ENCODE results near the gene GPR15. TPM values are rescaled to one million over a fixed set of nuclear protein-coding genes. Genes with fewer than 3 reads are reported as not detected.

Gene GPR15
- total RNA-seq: not detected in 2 replicates
- polyA plus RNA-seq (2012): not detected

DNA sequence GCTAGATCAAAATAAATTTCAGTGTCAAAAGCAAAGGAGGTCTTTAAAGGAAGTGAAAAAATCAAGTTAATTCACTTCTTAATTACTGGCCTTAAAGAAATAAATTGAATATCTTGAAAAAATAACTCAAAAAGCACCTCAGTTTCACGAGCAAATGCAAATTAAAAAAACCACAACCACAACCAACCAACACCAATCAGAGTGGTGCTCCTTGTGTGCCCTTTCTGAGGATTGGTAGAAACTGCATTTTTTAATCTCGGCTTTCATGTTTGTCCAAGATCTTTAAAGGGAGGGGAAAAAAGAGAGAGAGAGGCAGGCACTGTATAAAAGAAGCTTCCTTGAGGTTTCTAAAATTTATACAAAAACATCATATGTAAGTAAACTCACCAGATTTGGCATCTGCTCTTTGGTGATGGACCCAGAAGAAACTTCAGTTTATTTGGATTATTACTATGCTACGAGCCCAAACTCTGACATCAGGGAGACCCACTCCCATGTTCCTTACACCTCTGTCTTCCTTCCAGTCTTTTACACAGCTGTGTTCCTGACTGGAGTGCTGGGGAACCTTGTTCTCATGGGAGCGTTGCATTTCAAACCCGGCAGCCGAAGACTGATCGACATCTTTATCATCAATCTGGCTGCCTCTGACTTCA lies at the start of gene GPR15:
GPR15 (plus strand) TSS at position 357 of the 653 bp plus-strand sequence; CDS start at position 413, 56 bp downstream.
- DNase-seq (ENCODE audit: low read depth): no peak

GRCh38 chr3:98482717-98483482 lies 48.9 kb upstream of the GPR15 start:
- no peak for DNase-seq (ENCODE audit: low read depth)

DNA sequence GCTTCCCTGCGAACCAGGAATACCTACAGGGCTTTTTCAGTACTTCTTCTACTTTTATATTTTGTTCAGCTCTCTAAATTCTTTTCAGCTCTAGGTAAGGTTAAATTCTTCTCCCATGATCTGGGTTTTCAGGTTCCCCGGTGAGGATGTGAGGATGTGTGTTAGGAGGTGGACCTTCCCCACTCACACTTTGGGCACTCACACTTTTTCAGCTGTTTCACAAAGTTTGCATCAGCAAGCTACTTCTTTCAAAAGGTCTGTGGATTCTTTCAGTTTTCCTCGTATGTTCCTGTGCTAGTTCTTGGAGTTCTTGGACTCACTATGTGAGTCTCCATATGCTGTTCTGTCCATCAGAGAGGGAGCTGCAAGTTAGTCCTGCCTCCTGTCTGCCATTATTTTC lies 48.2 kb upstream of the GPR15 start:
- no peak for DNase-seq (ENCODE audit: low read depth)

DNA sequence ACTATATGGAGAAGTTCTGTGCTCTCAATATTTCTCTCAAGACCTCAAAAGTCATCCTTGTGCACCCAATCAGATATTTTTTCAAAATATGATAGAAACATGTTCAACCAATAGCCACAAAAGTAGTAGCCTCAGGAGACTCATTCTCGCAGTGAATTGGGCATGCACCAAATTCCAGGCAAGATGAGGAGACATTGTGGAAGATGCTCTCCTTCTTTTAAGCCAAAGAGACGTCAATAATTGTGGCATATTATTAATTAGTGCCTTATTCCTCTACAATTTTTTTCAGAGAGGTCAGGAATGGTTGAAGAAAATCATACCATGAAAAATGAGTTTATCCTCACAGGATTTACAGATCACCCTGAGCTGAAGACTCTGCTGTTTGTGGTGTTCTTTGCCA lies 34.4 kb upstream of the GPR15 start, which contains the start of gene OR5K2:
OR5K2 (plus strand) TSS at position 301 of the 400 bp plus-strand sequence; CDS start at position 301, 0 bp downstream.
- DNase-seq (ENCODE audit: low read depth): no peak

GRCh38 chr3:98500019-98500418 lies 31.8 kb upstream of the GPR15 start:
- no peak for DNase-seq (ENCODE audit: low read depth)

- no peak for DNase-seq (ENCODE audit: low read depth)
These were observed 30.5 kb upstream of the GPR15 start for GRCh38 chr3:98501270-98501669.

DNA sequence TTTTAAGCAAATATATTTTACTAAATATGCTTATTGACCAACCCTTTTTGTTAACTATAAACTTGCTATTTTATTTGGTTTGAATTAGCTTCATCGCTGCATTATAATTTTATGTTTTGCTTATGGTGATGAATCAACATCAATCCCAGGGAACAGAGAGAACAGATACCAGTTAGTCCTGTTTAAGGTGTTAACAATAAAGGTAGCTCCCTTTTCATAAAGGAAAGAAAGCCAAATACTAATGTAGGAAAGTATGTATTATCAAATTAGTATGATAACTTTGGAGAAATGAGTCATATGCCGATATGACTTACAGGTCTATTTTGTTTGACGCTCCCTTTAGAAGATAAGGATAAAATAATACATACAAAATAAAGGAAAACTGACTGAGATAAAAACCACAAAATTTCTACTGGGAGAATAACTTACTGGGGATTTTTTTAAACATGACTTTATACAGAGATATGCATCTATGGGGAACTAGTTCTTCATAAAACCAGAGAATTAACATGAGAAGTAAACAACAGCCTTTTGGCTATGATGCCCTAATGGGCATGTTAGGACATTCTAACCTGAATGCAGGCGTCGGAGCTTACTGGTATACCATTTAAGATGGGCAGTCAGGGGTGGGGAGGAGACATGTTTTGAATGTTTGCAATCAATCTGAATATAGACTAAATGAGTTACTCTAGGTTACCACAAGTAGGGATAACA lies 29.8 kb upstream of the GPR15 start:
- DNase-seq (ENCODE audit: low read depth): no peak

DNA sequence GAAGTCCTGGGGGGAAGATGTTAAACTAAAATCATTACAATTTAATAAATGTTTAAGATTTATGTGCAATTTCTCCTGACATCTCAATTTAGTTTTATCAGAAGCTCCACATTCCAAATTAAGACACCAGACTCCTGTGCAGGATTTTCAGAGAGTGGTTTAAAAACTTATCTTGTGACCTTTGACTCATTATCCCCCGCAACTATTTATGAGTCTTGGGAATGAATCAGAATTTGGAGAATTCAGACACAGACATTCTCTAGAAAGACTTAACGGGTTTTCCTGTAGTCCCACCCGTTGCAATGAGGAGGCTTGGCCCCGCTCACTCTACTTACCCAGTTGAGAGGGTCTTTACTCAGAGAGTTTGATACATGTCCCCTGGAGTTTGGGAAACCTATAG lies 27.2 kb upstream of the GPR15 start:
- no peak for DNase-seq (ENCODE audit: low read depth)

- DNase-seq (ENCODE audit: low read depth): no peak
These were observed 23.2 kb upstream of the GPR15 start for GRCh38 chr3:98508582-98508981.

DNA sequence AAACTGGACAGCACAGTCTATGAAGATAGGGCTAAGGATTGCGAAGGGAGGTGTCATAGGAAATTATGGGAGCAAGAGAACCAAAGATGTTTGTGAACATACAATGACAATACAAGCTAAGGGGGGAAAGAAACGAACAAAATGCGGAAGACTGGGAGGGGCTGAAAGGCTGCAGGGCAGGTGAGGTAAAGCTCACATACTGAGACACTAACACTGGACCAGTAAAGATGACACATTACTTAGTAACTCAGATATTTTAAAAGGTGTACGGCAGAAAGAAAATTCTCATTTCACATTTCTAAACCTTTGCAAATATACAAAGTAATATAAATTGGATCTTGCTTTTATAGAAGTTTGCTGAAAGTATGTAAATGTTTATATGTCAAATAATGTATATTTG lies 19.2 kb upstream of the GPR15 start:
- DNase-seq (ENCODE audit: low read depth): no peak

DNA sequence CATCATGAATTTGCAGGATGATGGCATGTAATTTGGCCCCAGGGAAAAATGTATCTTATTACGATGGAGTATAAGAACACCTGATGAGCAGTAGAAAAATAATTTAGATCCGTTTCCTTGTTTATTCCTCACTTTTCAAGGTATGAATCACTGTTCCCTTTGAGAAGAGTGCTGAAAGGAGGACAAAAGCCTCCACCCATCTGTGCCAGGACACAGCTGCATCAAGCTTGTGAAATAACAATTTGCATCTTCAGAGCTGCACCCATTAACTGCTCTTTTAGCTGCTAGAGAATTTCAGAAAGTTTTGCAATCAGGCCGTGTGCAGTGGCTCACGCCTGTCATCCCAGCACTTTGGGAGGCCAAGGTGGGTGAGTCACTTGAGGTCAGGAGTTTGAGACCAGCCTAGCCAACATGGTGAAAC lies 18.7 kb upstream of the GPR15 start:
- DNase-seq (ENCODE audit: low read depth): peak; percentile 8

GRCh38 chr3:98513736-98514135 lies 18.0 kb upstream of the GPR15 start:
- no peak for DNase-seq (ENCODE audit: low read depth)

DNA sequence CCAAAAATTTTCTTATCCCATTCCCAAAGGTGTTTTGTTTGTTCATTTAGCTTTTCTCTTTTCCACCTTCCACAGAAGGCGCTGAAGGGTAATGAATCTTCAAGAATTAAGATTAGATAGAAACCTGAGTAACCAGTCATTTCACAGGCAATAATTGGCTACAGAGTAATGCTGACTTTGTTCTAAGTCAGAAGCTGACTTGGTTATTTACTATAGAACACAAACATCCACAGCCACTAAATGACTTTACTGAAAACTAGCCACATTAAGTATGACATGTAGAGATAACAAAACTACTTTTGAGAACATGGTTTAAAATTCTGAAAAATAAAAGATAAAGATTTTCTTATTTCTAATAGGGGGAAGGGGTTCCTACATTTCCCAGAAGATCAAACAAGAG lies 16.8 kb upstream of the GPR15 start:
- no peak for DNase-seq (ENCODE audit: low read depth)

DNA sequence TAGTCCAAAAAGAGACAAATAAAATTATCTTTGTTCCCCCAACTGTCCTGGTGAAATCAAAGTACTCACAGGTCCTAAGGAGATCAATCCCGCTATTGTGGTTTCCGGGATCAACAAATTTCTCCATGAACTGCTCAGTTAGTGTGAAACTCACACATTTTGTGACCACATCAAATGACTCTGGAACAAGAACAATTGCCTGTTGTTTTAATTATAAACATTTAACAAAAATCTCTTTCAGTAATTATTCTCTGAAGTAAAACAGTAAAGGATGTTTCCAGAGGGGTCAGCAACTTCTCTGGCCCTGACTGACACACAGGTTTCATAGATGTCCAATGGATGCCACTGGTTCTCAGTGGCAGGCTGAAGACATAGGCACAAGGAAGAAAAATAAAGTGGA lies 13.0 kb upstream of the GPR15 start:
- no peak for DNase-seq (ENCODE audit: low read depth)

GRCh38 chr3:98519351-98519750 lies 12.4 kb upstream of the GPR15 start:
- no peak for DNase-seq (ENCODE audit: low read depth)

DNA sequence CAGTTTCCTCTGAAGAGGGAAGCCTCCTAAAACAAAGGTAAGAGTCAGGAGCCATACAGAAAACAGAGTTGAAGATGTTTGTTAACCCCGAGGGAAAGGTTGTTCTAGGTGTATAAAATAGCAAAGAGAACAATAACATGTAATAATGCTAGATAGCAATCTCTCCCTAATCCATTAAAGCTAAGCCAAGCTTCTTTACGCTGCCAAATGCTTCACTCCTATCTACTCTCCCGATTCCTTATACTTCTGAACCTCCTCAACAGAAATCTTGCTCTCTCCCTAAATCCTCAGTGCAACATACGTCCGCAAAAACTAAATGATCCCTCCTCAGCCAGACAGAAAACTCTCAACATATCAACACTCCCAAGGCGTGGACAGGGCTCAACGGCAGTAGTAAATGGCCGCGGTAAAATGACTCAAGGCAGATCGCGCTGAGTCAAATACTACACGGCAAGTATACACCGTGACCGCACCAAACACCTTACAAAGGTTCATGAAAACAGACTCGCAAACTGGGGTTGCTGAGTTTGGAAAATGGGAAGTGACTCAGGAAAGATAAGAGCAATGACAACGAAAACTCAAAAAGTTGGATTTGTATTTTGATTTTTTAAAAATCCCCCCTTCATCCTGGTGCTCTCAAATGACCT lies 9.8 kb upstream of the GPR15 start:
- peak; percentile 62 for DNase-seq (ENCODE audit: low read depth)

DNA sequence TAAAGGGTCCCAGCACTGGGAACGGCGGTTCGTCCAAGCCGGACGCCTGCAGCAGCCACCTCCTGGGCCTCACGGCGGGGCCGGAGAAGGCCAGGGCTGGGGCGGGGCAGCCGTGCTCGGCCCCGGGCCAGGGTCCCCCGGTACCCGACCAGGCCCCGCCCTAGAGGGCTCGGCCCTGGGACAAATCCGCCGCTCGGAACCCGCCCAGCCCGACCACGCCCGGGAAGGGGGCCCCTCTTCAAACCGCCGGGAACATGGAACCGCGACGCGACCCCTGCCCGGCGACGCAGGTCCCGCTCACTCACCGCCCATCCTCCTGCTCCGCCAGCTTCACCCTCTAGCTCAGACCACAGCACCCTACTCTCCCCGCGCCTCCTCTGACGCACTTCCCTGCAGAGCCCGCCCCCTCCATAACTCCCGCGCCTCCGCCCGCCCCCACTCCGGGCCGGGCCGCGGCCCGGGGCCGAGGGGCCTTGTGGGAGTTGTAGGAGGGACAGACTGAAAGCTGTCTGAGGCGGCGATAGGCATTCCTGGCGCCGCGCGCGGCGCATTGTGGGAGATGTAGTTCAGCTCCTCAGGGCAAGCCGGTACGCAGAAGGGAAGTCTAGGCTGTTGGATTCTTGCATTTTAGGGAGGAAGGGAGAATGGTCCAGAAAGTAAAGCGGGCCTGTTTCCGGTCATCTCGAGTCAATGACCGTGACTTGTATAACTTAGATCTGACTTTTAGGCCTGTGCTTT lies 9.1 kb upstream of the GPR15 start, which contains the start of gene CLDND1:
CLDND1 (minus strand) TSS at position 359 of the 738 bp plus-strand sequence. CDS start 1,478 bp downstream, outside the sequence.
- peak; percentile 97 for DNase-seq (ENCODE audit: low read depth)

DNA sequence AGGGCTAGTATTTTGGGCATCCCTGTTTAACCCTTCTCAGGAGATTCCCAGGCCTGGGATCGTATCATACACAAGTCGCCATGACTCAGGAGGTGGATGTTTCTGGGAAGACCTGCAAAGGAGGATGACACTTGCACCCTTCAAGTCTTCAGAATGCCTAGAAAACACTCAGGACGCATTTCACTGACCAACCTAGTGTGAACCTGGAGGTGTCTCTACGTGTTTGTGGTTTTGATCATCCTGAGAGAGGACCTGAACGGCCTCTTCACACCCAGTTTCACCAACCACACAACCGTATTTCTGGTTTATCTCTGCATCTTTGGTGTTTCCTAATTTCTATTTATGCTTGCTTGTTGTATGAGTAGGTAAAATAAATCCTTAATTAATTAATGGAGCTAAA lies 6.3 kb upstream of the GPR15 start:
- DNase-seq (ENCODE audit: low read depth): no peak

DNA sequence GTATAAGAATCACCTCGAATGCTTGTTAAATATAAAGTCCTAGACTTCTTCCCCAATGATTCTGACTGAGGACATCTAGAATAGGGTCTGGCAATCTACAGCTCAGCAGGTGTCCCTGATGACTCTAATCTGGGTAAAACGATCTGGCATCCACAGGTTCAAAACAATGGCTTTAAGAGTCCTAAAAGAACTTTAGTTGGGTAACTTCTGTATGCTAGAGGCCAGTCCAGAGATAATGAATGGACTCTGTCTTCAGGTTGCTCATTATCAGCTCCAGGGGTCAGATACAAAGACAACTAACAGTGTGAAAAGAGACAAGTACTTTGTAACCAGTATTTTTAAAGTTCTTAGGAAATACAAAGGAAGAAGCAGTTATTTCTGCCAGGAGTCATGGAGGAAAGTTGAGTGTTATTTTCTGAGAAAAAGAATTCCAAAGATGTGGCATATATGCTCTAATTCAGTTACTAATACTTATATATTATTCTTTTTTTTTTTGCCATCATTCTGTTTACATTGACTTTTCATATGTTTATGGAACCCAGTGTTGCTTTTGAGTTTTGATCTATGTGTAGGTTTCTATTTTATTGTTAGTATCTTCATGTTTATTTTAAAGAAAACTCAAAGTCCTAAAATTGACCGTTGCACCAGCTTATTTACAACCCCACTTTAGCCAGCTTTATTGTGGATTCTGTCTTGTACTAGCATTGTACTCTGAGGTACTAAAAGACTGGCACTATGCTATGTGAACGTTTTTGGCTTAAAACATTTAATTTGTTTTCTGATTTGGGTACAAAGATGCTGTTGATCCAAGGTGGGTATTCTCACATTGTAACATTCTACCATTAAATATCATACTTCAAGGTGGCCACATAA lies 3.1 kb upstream of the GPR15 start:
- no peak for DNase-seq (ENCODE audit: low read depth)

Data from myocyte (in vitro differentiated cells).